Epithelial cell of esophagus (primary cell): ENCODE results near the gene TAAR6.
"Not testable (repeated sequence)": the region's sequence is repeated elsewhere in the genome, so short reads cannot be mapped to it uniquely, and the experiment has no call there.

Experiments
- DNase-seq: peaks from one replicate; pipeline ENCODE4 v3.0.0; 2010; ENCODE audit warnings: low read depth
- H3K4me3 ChIP-seq: 2 replicates; pipeline ENCODE4 v1.5.1; 2011; ENCODE audit warnings: mild to moderate bottlenecking, low read length, control low read depth
- CTCF ChIP-seq: IDR thresholded peaks from 2 replicates; pipeline ENCODE4 v1.5.1; 2011; ENCODE audit warnings: low read depth, mild to moderate bottlenecking, low read length, control low read depth, inconsistent platforms; ENCODE audit not compliant: insufficient read depth; ENCODE audit errors: missing control alignments

Gene TAAR6

GRCh38 chr6:132589454-132589853 lies 19.3 kb downstream of the TAAR6 start, which contains the start of gene TAAR5:
TAAR5 (minus strand) TSS chr6:132589741; CDS start chr6:132589686, 55 bp downstream.
- no peak for DNase-seq
- no peak within 1 kb of the TSS for H3K4me3 ChIP-seq
- no peak for TF ChIP-seq CTCF

GRCh38 chr6:132590362-132590761 lies 20.2 kb downstream of the TAAR6 start:
- no peak for TF ChIP-seq CTCF
- DNase-seq = no peak
- H3K4me3 ChIP-seq = no peak overlapping the region

GRCh38 chr6:132592855-132593254 lies 22.7 kb downstream of the TAAR6 start:
- no peak overlapping the region for H3K4me3 ChIP-seq
- TF ChIP-seq CTCF = no peak
- DNase-seq = no peak

- H3K4me3 ChIP-seq = no peak overlapping the region
- no peak for TF ChIP-seq CTCF
- no peak for DNase-seq
Observed at GRCh38 chr6:132596201-132596600, 26.1 kb downstream of the TAAR6 start.

- DNase-seq = peak; percentile 37
- TF ChIP-seq CTCF = peak; percentile 42
- H3K4me3 ChIP-seq = no peak overlapping the region
Observed at GRCh38 chr6:132598473-132598872, 28.4 kb downstream of the TAAR6 start.

- not testable (repeated sequence) for H3K4me3 ChIP-seq, DNase-seq
Observed at GRCh38 chr6:132600900-132601299, 30.8 kb downstream of the TAAR6 start.

GRCh38 chr6:132604635-132605152 lies 34.6 kb downstream of the TAAR6 start:
- no peak overlapping the region for H3K4me3 ChIP-seq
- TF ChIP-seq CTCF = no peak
- DNase-seq = peak; percentile 61
